Heart left ventricle (tissue), 16 donors: ENCODE measurements around the gene COPB1. TPM values are rescaled to one million over a fixed set of nuclear protein-coding genes. Genes with fewer than 3 reads are reported as not detected.

Experiments used
- ATAC-seq, 4 donors: fragments of 200-7000 bp; cut with Tn5 transposase; one replicate each; pipeline ENCODE4 v1.9.1; 2020 to 2022; ENCODE audit warnings: moderate library complexity in 4 of 4, mild to moderate bottlenecking in 3 of 4, moderate number of reproducible peaks in 1 of 4
- DNase-seq, 5 donors: peaks; one replicate each; pipeline ENCODE4 v3.0.0-alpha.2; 2020
- H3K27ac ChIP-seq, 12 donors: fragments of 200-600 bp; sonication (generic) in 4 of 12; one replicate each; pipeline versions ENCODE4 v1.5.0 to v1.8.0; 2016 to 2022; ENCODE audit warnings: mild to moderate bottlenecking in 2 of 12
- H3K27me3 ChIP-seq, 9 donors: fragments of 200-600 bp; sonication (generic) in 2 of 9; one replicate each; pipeline versions ENCODE4 v1.5.1 to v1.8.0; 2016 to 2022; ENCODE audit warnings: mild to moderate bottlenecking in 3 of 9
- H3K36me3 ChIP-seq, 9 donors: fragments of 200-600 bp; sonication (generic) in 2 of 9; one replicate each; pipeline versions ENCODE4 v1.5.0 to v1.8.0; 2018 to 2022; ENCODE audit warnings: mild to moderate bottlenecking in 2 of 9
- H3K4me1 ChIP-seq, 12 donors: fragments of 200-600 bp; sonication (generic) in 4 of 12; one replicate each; pipeline versions ENCODE4 v1.5.0 to v1.8.0; 2016 to 2022; ENCODE audit warnings: mild to moderate bottlenecking in 3 of 12
- H3K4me3 ChIP-seq, 12 donors: fragments of 200-600 bp; sonication (generic) in 4 of 12; one replicate each; pipeline versions ENCODE4 v1.5.0 to v1.8.0; 2017 to 2022; ENCODE audit warnings: mild to moderate bottlenecking in 9 of 12, moderate library complexity in 4 of 12
- H3K9me3 ChIP-seq, 12 donors: fragments of 200-600 bp; sonication (generic) in 4 of 12; one replicate each; pipeline versions ENCODE4 v1.5.0 to v1.8.0; 2016 to 2022; ENCODE audit warnings: mild to moderate bottlenecking in 1 of 12
- CTCF ChIP-seq, 12 donors: fragments of 200-600 bp; sonication (generic) in 4 of 12; IDR thresholded peaks; one replicate each; pipeline versions ENCODE4 v1.5.0 to v1.8.0; 2018 to 2022; ENCODE audit warnings: antibody characterized with exemption in 12 of 12, mild to moderate bottlenecking in 5 of 12
- POLR2A ChIP-seq, 2 donors: fragments of 450-650 bp; IDR thresholded peaks; one replicate each; pipeline ENCODE4 v1.6.1; 2017; ENCODE audit warnings: antibody characterized with exemption in 2 of 2, mild to moderate bottlenecking in 2 of 2, moderate library complexity in 2 of 2
- WGBS, 4 donors: extraction: QIAGEN DNeasy Blood & Tissue Kit in 2 of 4; methylation state at CpG; one replicate each; pipeline versions ENCODE4 v1.1.5 to v1.1.7; 2013 to 2018; 5-methylcytosine and 5-hydroxymethylcytosine counted together
- intact Hi-C, 10 donors: fragments of 100-400 bp; cut with DNase I; formaldehyde crosslinking; loops; one replicate each; pipeline versions ENCODE4 v1.11.1 to v1.14.2; 2022
- polyA plus RNA-seq, 2 donors: library from polyadenylated mRNA; stranded (reverse); fragments of 200-250 nt; gene quantifications; one replicate each; pipeline ENCODE4 v1.2.3, GENCODE V29; 2013
- total RNA-seq, 9 donors: library from RNA; depleted of rRNA in 2 of 9; stranded (reverse); fragments of >200 nt in 2 of 9; fragmentation: NEBNext Ultra II Directional in 3 of 9; extraction: Animal tissue kit (Norgen Biotek cat#: 25700) in 3 of 9; gene quantifications; one replicate each; pipeline versions ENCODE4 v1.1.0 to v1.2.4, GENCODE V29; 2016 to 2023
- donor health status: ischemic (EF 13 %, LVEDD 7.1; RV severe dilation, severe dysfunction).
- donor health status: healthy with polysubstance abuse.
- donor health status: DM: no; HTN: yes; CAD: no.
- donor health status: DM: no; HTN: no; CAD: no.
- donor health status: ischemic (EF 25% LVEDD 6.9; RV normal size, moderate dysfunction).
- donor health status: ischemic (EF 25% LVEDD 5.7; RV mildly dilated, moderate dysfunction).
- donor health status: healthy.
- donor health status: DM: yes; HTN: yes; CAD: no.
- donor health status: ischemic (EF 35%, LVEDD 5.7; RV mildly dilated, moderate dysfunction).
- donor health status: nonischemic (EF 11% LVEDD 7.7; RV severe dilation, severe dysfunction).
- donor health status: DM: yes; HTN: yes; CAD: no.
- donor health status: PGD.
- donor health status: ischemic (EF 29% LVEDD 5.4; RV normal size, mild dysfunction).
- donor health status: nonischemic (EF 23%, LVEDD 6.1; RV moderate dilation, normal function).

The COPB1 gene
- total and polyA plus RNA-seq, 11 donors, result 23.4 to 72.1 (median 51.3) TPM

- H3K27me3 ChIP-seq, result no peaks in the 10 kb centered on the region
- H3K9me3 ChIP-seq, result no peaks in the 10 kb centered on the region
- WGBS, 4 donors, result 91 to 94% (median 94%) methylated on average over 1 of the region's 1 CpG
- DNase-seq (no peak), ATAC-seq (no peak)
- peak overlapping the region in 1 of 12 donors; percentile 40 for H3K27ac ChIP-seq
- no peak overlapping the region for H3K4me3 ChIP-seq
- intact Hi-C loops, result loop anchor here in 7 of 10 donors (5.0 to 10.0 kb wide), 6 partner anchors 39 to 349 kb away; partner anchors contain the start of genes PDE3B (in 3 of the 7) and CYP2R1 (in 1 of the 7)
- peaks cover 0 to 43% (median 21%) of the 10 kb centered on the region in 12 donors for H3K4me1 ChIP-seq
- no peak for TF ChIP-seq CTCF (IDR thresholded peaks at IDR 0.05)
- no peak for TF ChIP-seq POLR2A (IDR thresholded peaks at IDR 0.05)
- no peaks in the 10 kb centered on the region for H3K36me3 ChIP-seq
Observed at GRCh38 chr11:14543260-14543659, 43.6 kb upstream of the COPB1 start.

- Histone ChIP-seq H3K36me3 (no peaks in the 10 kb centered on the region), H3K27me3 (no peaks in the 10 kb centered on the region), H3K4me1 (peaks cover 0 to 48% (median 27%) of the 10 kb centered on the region in 12 donors), H3K27ac (peak overlapping the region in 1 of 12 donors; percentile 75), H3K4me3 (no peak overlapping the region), H3K9me3 (no peaks in the 10 kb centered on the region)
- no peak for ATAC-seq
- TF ChIP-seq POLR2A (IDR thresholded peaks at IDR 0.05) (no peak), CTCF (IDR thresholded peaks at IDR 0.05) (no peak)
- intact Hi-C loops, result loop anchor here in 7 of 10 donors (5.0 to 10.0 kb wide), 6 partner anchors 40 to 350 kb away; partner anchors contain the start of genes PDE3B (in 3 of the 7) and CYP2R1 (in 1 of the 7)
- no peak for DNase-seq
Observed at GRCh38 chr11:14542324-14542723, 42.7 kb upstream of the COPB1 start.

- TF ChIP-seq POLR2A (IDR thresholded peaks at IDR 0.05) (no peak), CTCF (IDR thresholded peaks at IDR 0.05) (no peak)
- DNase-seq (peak in 4 of 5 donors; percentile 42 to 62 (median 56)), ATAC-seq (peak; percentile 49 to 93 (median 72))
- Histone ChIP-seq H3K4me3 (peak overlapping the region in 1 of 12 donors; percentile 25), H3K36me3 (no peaks in the 10 kb centered on the region), H3K27ac (peak overlapping the region in 11 of 12 donors; percentile 14 to 75 (median 58)), H3K9me3 (no peaks in the 10 kb centered on the region), H3K4me1 (peaks cover 0 to 53% (median 29%) of the 10 kb centered on the region in 12 donors), H3K27me3 (no peaks in the 10 kb centered on the region)
- 37 to 44% (median 42%) methylated on average over 6 of the region's 6 CpGs for WGBS, 4 donors
- intact Hi-C loops, result loop anchor here in 8 of 10 donors (2.0 to 10.0 kb wide), 7 partner anchors 41 to 351 kb away; partner anchors contain the start of genes PDE3B (in 3 of the 8) and CYP2R1 (in 1 of the 8)
Observed at GRCh38 chr11:14541192-14541947, 41.8 kb upstream of the COPB1 start.

- ATAC-seq, result peak; percentile 31 to 56 (median 46)
- TF ChIP-seq POLR2A (IDR thresholded peaks at IDR 0.05) (no peak), CTCF (IDR thresholded peaks at IDR 0.05) (no peak)
- WGBS, 4 donors, result 61 to 65% (median 62%) methylated on average over 4 of the region's 4 CpGs
- Histone ChIP-seq H3K4me1 (peaks cover 0 to 48% (median 29%) of the 10 kb centered on the region in 12 donors), H3K9me3 (no peaks in the 10 kb centered on the region), H3K4me3 (no peak overlapping the region), H3K27ac (peak overlapping the region in 7 of 12 donors; percentile 42 to 75 (median 57)), H3K27me3 (no peaks in the 10 kb centered on the region), H3K36me3 (no peaks in the 10 kb centered on the region)
- intact Hi-C loops, result loop anchor here (2.0 to 10.0 kb wide), 9 partner anchors 42 to 535 kb away; partner anchors contain the start of genes PDE3B (in 4 of the 10), CALCB (in 3 of the 10) and CYP2R1 (in 3 of the 10)
- DNase-seq, result peak in 1 of 5 donors; percentile 15
Observed at GRCh38 chr11:14539982-14540421, 40.4 kb upstream of the COPB1 start.
